Fibroblast of skin of right biceps (primary cell): Measurements from ENCODE around the gene EPC2.
"Not testable (repeated sequence)": the region's sequence is repeated elsewhere in the genome, so short reads cannot be mapped to it uniquely, and the experiment has no call there.

Experiments
- DNase-seq: peaks from one replicate; pipeline ENCODE4 v3.0.0-alpha.2; 2013

EPC2 gene

GRCh38 chr2:148678302-148679179 is 34.0 kb downstream of the EPC2 start:
- not testable (repeated sequence) for DNase-seq

- peak; percentile 36 for DNase-seq
These were observed 35.9 kb downstream of the EPC2 start for GRCh38 chr2:148680462-148680861.

- DNase-seq = no peak
These were observed 36.9 kb downstream of the EPC2 start for GRCh38 chr2:148681443-148681842.

GRCh38 chr2:148681862-148682261 is 37.3 kb downstream of the EPC2 start:
- DNase-seq = not testable (repeated sequence)

GRCh38 chr2:148684507-148684906 is 40.0 kb downstream of the EPC2 start:
- no peak for DNase-seq

- no peak for DNase-seq
These were observed 43.0 kb downstream of the EPC2 start for GRCh38 chr2:148687543-148687942.

GRCh38 chr2:148688011-148688410 is 43.5 kb downstream of the EPC2 start:
- DNase-seq = not testable (repeated sequence)

- DNase-seq = no peak
These were observed 52.4 kb downstream of the EPC2 start for GRCh38 chr2:148696985-148697384.

- no peak for DNase-seq
These were observed 55.3 kb downstream of the EPC2 start for GRCh38 chr2:148699830-148700229.

GRCh38 chr2:148701039-148701438 is 56.5 kb downstream of the EPC2 start:
- DNase-seq = no peak

- no peak for DNase-seq
These were observed 57.3 kb downstream of the EPC2 start for GRCh38 chr2:148701877-148702276.

GRCh38 chr2:148702475-148702874 is 57.9 kb downstream of the EPC2 start:
- no peak for DNase-seq

GRCh38 chr2:148704247-148704646 is 59.7 kb downstream of the EPC2 start:
- DNase-seq = no peak

- no peak for DNase-seq
These were observed 71.9 kb downstream of the EPC2 start for GRCh38 chr2:148716378-148716920.

- no peak for DNase-seq
These were observed 73.5 kb downstream of the EPC2 start for GRCh38 chr2:148718039-148718438.

- no peak for DNase-seq
These were observed 74.7 kb downstream of the EPC2 start for GRCh38 chr2:148719195-148719749.

- no peak for DNase-seq
These were observed 75.4 kb downstream of the EPC2 start for GRCh38 chr2:148719941-148720436.

GRCh38 chr2:148720501-148721001 is 76.0 kb downstream of the EPC2 start:
- DNase-seq = peak; percentile 70

- peak; percentile 23 for DNase-seq
These were observed 77.0 kb downstream of the EPC2 start for GRCh38 chr2:148721520-148721931.

GRCh38 chr2:148721991-148722777 is 77.6 kb downstream of the EPC2 start:
- DNase-seq = peak; percentile 30

GRCh38 chr2:148725564-148725963 is 81.0 kb downstream of the EPC2 start:
- no peak for DNase-seq

GRCh38 chr2:148726228-148726627 is 81.7 kb downstream of the EPC2 start:
- no peak for DNase-seq

- no peak for DNase-seq
These were observed 85.5 kb downstream of the EPC2 start for GRCh38 chr2:148730085-148730484.
